ENCODE results near the gene TECR. TPM values are rescaled to one million over a fixed set of nuclear protein-coding genes. Genes with fewer than 3 reads are reported as not detected.

Gene TECR
- total and polyA plus RNA-seq, 7 donors = 77.8 to 209 (median 136) TPM

GRCh38 chr19:14565298-14565679 is 35.9 kb downstream of the TECR start:
- Histone ChIP-seq H3K4me1 (peaks cover 29% of the 10 kb centered on the region), H3K9me3 (no peaks in the 10 kb centered on the region), H3K27ac (peak overlapping the region; percentile 36), H3K36me3 (ENCODE audit: insufficient read depth in 1 of 2, low read depth in 1 of 2) (peaks cover 0 to 27% of the 10 kb centered on the region in 2 donors), H3K27me3 (ENCODE audit: insufficient read depth in 3 of 3, low read length in 2 of 3) (no peaks in the 10 kb centered on the region), H3K4me3 (no peak overlapping the region)
- intact Hi-C loops (cut with DNase I) = no loop called here
- no peak for TF ChIP-seq CTCF (IDR thresholded peaks at IDR 0.05)
- ATAC-seq (no peak), DNase-seq (peak in 1 of 2 donors; percentile 58)
- 79 to 86% (median 80%) methylated on average over 18 to 22 of the region's 22 CpGs for WGBS, 3 donors

- H3K36me3 ChIP-seq (ENCODE audit: insufficient read depth in 1 of 2, low read depth in 1 of 2) = peaks cover 0 to 27% of the 10 kb centered on the region in 2 donors
- no peak for DNase-seq
Measured at GRCh38 chr19:14565765-14566711, 36.6 kb downstream of the TECR start.

GRCh38 chr19:14566712-14567077 is 37.3 kb downstream of the TECR start:
- no peak for TF ChIP-seq CTCF (IDR thresholded peaks at IDR 0.05)
- ATAC-seq (no peak), DNase-seq (no peak)
- peaks cover 0 to 27% of the 10 kb centered on the region in 2 donors for H3K36me3 ChIP-seq (ENCODE audit: insufficient read depth in 1 of 2, low read depth in 1 of 2)
- H3K27ac ChIP-seq = no peak overlapping the region
- peaks cover 26% of the 10 kb centered on the region for H3K4me1 ChIP-seq
- no peaks in the 10 kb centered on the region for H3K9me3 ChIP-seq
- intact Hi-C loops (cut with DNase I) = no loop called here
- no peak overlapping the region for H3K4me3 ChIP-seq
- no peaks in the 10 kb centered on the region for H3K27me3 ChIP-seq (ENCODE audit: insufficient read depth in 3 of 3, low read length in 2 of 3)
- 59 to 66% (median 65%) methylated on average over 15 to 18 of the region's 18 CpGs for WGBS, 3 donors

More at GRCh38 chr19:14565765-14566711, 36.6 kb downstream of the TECR start:
- Histone ChIP-seq H3K27me3 (ENCODE audit: insufficient read depth in 3 of 3, low read length in 2 of 3) (no peaks in the 10 kb centered on the region), H3K27ac (peak overlapping the region; percentile 36), H3K4me3 (no peak overlapping the region), H3K9me3 (no peaks in the 10 kb centered on the region), H3K4me1 (peaks cover 29% of the 10 kb centered on the region)
- 79 to 83% (median 81%) methylated on average over 22 to 27 of the region's 31 CpGs for WGBS, 3 donors
- no peak for ATAC-seq
- intact Hi-C loops (cut with DNase I) = no loop called here
- no peak for TF ChIP-seq CTCF (IDR thresholded peaks at IDR 0.05)

- peaks cover 24% of the 10 kb centered on the region for H3K4me1 ChIP-seq
- H3K36me3 ChIP-seq (ENCODE audit: insufficient read depth in 1 of 2, low read depth in 1 of 2) = peaks cover 0 to 27% of the 10 kb centered on the region in 2 donors
- H3K9me3 ChIP-seq = no peaks in the 10 kb centered on the region
- 63 to 68% (median 64%) methylated on average over 11 of the region's 11 CpGs for WGBS, 3 donors
- H3K27me3 ChIP-seq (ENCODE audit: insufficient read depth in 3 of 3, low read length in 2 of 3) = no peaks in the 10 kb centered on the region
- no peak for DNase-seq
- no peak overlapping the region for H3K27ac ChIP-seq
- no peak for TF ChIP-seq CTCF (IDR thresholded peaks at IDR 0.05)
- no peak overlapping the region for H3K4me3 ChIP-seq
- ATAC-seq = no peak
- intact Hi-C loops (cut with DNase I) = no loop called here
Measured at GRCh38 chr19:14567079-14567478, 37.7 kb downstream of the TECR start.
